ENCODE measurements around the gene GPX3.

Gene GPX3

GRCh38 chr5:151054709-151055108, 34.3 kb downstream of the GPX3 start:
- TF ChIP-seq CTCF (IDR thresholded peaks at IDR 0.05), result no peak

- no peak for TF ChIP-seq CTCF (IDR thresholded peaks at IDR 0.05)
These were observed 34.9 kb downstream of the GPX3 start for GRCh38 chr5:151055336-151055735.

GRCh38 chr5:151056379-151057325, 36.3 kb downstream of the GPX3 start:
- TF ChIP-seq CTCF (IDR thresholded peaks at IDR 0.05), result no peak

GRCh38 chr5:151058301-151058700, 37.9 kb downstream of the GPX3 start:
- TF ChIP-seq CTCF (IDR thresholded peaks at IDR 0.05), result no peak

GRCh38 chr5:151058891-151059489, 38.6 kb downstream of the GPX3 start:
- no peak for TF ChIP-seq CTCF (IDR thresholded peaks at IDR 0.05)

GRCh38 chr5:151060742-151061141, 40.4 kb downstream of the GPX3 start:
- no peak for TF ChIP-seq CTCF (IDR thresholded peaks at IDR 0.05)

GRCh38 chr5:151062405-151063141, 42.2 kb downstream of the GPX3 start:
- TF ChIP-seq CTCF (IDR thresholded peaks at IDR 0.05), result no peak
